HUDEP-2 (cell line): ENCODE data around the gene WSB1.
"Not testable (repeated sequence)": the region's sequence is repeated elsewhere in the genome, so short reads cannot be mapped to it uniquely, and the experiment has no call there.

Source experiments
- DNase-seq, 76 experiments: peaks; one replicate each; lab custom pipeline; 2025; ENCODE audit not compliant: unreplicated experiment in 76 of 76; lab: John Stamatoyannopoulos, UW

Gene WSB1

GRCh38 chr17:27315322-27315721, 21.4 kb downstream of the WSB1 start:
- DNase-seq = peak in 35 of 76 experiments; percentile 5 to 45 (median 21)

DNA sequence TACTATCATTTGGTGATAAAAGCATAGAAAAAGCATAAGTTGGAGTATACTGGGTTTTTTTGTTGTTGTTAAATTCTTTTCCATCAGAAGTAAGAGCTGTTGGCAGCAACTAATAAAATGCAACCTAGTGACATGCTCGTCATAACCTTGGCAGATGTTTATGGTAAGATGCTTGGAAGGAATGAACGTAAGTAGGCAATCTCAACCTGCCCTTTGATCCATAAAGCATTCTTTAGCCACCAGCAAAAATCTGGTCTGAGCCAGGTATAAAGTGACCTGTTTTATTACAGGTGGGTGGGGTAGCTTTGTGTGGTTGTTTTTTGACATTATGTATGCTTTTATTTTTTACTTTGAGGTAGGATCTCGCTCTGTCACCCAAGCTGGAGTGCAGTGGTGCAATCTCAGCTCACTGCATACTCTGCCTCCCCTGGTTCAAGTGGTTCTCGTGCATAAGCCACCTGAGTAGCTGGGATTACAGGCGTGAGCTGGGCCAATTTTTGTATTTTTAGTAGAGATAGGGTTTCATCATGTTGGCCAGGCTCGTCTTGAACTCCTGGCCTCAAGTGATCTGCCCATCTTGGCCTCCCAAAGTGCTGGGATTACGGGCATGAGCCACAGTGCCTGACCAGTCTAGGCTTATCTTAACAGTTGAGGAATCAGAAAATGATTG, 22.0 kb downstream of the WSB1 start:
- DNase-seq = no peak

- no peak for DNase-seq
Observed at GRCh38 chr17:27318228-27318627, 24.3 kb downstream of the WSB1 start.

DNA sequence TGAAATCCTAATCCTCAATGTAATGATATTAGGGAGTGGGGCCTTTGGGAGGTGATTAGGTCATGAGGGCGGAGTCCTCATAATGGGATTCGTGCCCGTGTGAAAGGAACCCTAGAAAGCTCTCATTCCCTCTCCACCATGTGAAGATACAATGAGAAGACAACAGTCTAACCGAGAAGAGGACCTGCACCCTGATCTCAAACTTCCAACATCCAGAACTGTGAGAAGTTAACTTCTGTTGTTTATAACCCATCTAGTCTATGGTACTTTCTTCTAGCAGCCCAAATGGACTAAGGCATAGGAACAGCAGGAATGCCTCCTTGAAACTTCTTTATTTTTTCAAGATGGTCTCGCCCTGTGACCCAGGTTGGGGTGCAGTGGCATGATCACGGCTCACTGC, 24.7 kb downstream of the WSB1 start:
- DNase-seq = no peak

DNA sequence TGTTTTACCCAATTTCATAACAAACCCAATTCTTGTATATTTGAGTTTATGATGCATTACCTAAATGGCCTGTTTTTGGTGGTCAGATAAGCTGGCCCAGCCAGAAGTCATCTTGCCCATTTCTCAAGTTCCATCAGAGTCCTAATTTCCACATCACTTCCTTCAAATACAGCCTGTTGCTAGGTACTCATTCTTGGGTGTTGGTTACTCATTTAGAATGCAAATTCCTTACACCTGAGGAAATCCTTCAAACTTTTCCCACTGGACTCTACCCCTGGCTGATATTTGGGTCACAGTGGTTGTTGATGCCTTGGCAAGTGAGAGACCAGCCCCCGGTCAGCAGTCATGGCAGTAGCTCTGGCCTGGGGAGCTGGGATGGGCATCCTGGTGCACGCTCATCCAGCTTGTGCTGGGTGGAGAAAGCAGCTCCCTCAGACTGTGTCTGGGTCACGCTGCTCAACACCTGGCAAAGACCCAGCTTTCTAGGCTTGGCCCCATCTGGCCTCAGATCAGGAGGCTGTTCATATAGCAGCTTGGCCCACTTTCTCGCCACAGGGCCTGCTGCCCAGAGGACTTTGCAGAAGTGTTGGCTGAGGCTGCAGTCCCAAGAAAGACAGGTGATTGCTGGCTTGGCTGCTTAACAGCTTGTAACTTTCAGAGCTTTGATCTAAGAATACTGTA, 25.8 kb downstream of the WSB1 start:
- peak in 73 of 76 experiments; percentile 17 to 87 (median 71) for DNase-seq

DNA sequence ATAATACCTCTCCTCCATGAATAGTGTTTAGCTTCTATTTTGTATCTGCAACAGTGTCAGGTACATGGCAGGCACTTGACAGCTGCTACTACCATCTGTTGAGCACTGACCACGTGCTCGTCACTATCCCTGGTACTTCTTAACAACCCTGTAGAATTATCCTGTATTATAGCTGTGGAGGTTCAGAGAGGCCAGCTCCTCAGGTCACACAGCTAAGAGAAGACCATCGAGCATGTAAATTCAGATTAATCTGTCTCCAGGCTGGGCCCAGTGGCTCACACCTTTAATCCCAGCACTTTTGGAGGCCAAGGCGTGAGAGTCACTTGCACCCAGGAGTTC, 26.3 kb downstream of the WSB1 start:
- DNase-seq = no peak

GRCh38 chr17:27321372-27321771, 27.5 kb downstream of the WSB1 start:
- no peak for DNase-seq

GRCh38 chr17:27322026-27322425, 28.1 kb downstream of the WSB1 start:
- DNase-seq = no peak

DNA sequence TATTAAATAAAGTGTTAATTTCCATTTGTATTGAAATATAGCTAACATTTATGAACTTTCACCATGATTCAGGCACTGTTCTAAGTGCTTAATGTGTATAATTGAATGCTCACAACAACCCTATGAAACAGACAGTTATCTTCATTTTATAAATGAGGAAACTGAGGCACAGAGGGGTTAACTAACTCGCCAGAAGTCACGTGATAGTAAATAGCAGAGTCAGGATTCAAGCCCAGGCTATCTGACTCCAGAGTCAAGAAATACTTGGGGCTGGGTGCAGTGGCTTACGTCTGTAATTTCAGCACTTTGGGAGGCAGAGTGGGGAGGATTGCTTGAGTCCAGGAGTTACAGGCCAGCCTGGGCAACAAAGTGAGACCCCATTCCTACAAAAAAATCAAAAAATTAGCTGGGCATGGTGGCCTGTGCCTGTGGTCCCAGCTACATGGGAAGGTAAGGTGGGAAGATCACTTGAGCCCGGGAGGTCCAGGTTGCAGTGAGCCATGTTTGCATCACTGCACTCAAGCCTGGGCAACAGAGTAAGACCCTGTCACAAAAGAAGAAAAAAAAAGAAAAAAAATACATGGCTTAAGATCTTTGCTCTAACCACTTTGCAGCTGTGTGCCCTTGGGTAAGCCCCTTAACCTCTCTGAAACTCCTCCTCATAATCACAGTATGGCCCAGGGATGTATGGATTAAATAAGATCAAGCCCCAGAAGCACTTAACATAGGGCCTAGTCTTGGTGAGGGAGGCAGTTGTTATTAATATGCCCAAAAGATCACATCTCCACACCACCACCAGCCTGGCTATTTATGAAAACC, 29.0 kb downstream of the WSB1 start:
- DNase-seq = no peak

DNA sequence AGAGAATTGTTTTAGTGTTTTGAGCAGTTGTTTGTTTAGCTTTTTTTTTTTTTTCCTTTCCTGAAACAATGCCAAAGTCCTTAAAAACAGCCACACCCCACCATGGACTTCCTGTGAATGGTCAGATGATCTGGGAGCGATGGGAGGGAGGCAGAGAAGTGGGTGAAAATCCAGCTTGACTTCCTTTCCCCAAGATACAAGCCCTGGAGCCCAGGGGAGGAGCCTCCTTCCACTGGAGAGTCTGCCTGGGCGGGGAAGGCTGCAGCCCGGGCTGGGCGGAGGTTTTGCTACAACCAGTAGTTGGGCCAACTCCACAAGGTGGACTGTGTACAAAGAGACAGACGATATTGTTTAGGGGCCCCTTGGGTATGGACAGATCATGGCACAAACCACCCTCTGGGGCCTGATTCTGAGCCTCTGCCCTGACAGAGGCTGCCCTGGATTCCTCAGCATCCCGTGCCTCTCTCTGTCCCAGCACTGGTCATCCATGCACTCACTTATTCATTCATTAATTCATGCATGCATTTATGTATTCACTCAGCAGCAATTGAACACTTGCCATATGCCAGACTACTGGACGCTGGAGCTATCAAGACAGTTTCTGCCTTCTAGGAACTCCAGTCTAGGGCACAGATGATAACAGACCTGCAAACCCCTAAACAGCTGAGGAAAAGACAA, 29.8 kb downstream of the WSB1 start:
- DNase-seq = peak in 49 of 76 experiments; percentile 2 to 54 (median 26)

DNA sequence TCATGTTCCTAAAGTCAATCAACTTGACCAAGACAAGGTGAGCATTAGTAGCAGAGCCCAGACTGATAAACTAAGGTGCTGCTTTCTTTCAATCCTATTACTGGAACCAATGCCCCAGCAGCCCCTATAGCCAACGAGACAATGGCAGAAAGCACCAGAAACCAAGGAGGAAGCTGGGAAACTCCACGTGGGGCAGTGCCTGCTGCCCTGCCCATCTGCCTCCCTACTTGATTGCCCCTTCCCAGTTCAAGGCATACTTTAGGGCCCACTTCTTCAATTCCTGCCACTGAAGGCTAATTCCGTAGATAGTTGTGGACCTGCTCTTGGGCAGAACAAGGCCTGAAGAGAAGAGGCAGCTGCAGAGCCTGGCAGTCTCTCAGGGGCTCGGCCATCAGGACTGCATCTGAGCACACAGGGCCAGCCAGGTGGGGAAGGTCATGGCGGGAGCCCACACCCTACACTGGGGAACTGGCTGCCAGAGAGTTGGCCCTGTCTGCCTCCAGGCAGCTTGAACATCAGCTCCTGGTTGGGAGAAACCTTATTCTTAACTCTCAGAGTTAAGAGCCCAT, 30.9 kb downstream of the WSB1 start:
- no peak for DNase-seq

GRCh38 chr17:27326051-27326450, 32.1 kb downstream of the WSB1 start:
- no peak for DNase-seq

- DNase-seq = no peak
Observed at GRCh38 chr17:27326585-27326984, 32.7 kb downstream of the WSB1 start.

DNA sequence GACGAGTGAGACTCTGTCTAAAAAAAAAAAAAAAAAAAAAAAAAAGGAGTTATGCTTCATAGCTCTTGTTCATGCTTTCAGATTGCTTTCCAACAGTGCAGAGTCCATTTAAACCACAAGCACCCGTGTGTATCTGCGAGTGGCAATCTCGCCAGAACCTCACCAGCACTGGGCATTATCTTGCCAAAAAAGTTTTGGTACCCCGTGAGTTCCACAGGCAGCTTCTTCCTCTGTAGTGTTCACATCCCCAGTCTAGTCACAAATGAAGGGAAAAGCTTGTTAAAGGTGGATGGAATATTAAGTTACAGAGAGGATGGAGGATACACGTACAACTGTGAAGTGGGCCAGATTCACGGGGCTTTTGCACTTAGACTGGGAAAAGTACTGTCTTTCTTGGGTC, 33.5 kb downstream of the WSB1 start:
- no peak for DNase-seq

DNA sequence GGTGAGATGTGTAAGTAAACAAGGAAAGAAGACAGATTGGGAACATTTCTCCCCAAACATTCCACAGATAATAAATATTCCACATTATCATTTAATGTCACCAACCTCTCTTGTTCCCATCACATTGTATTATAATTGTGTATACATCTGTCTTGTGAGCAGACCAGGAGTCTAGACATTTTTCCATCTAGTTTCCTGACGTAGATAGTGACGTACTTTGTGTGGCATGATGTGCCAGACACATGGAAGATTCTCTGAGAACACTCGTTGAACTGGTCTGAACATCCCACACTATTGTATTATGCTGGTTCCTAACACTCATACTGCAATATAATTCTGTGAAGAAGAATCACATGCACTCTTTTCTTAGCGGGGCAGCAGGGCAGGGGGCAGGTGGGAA, 34.0 kb downstream of the WSB1 start:
- no peak for DNase-seq

DNA sequence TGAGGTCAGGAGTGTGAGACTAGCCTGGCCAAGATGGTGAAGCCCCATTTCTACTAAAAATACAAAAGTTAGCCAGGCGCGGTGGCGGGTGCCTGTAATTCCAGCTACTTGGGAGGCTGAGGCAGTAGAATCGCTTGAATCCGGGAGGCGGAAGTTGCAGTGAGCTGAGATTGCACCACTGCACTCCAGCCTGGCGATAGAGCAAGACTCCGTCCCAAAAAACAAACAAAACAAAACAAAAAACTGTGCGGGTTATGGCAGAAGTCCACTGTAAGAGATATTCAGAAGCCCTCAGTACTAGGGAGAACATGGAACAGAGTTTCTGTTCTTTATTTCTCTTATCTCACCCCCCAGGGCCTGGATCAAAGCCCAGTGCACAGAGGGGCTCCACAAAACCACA, 34.8 kb downstream of the WSB1 start:
- not testable (repeated sequence) for DNase-seq

- no peak for DNase-seq
Observed at GRCh38 chr17:27329146-27329805, 35.4 kb downstream of the WSB1 start.

GRCh38 chr17:27332047-27332393, 38.1 kb downstream of the WSB1 start:
- no peak for DNase-seq

DNA sequence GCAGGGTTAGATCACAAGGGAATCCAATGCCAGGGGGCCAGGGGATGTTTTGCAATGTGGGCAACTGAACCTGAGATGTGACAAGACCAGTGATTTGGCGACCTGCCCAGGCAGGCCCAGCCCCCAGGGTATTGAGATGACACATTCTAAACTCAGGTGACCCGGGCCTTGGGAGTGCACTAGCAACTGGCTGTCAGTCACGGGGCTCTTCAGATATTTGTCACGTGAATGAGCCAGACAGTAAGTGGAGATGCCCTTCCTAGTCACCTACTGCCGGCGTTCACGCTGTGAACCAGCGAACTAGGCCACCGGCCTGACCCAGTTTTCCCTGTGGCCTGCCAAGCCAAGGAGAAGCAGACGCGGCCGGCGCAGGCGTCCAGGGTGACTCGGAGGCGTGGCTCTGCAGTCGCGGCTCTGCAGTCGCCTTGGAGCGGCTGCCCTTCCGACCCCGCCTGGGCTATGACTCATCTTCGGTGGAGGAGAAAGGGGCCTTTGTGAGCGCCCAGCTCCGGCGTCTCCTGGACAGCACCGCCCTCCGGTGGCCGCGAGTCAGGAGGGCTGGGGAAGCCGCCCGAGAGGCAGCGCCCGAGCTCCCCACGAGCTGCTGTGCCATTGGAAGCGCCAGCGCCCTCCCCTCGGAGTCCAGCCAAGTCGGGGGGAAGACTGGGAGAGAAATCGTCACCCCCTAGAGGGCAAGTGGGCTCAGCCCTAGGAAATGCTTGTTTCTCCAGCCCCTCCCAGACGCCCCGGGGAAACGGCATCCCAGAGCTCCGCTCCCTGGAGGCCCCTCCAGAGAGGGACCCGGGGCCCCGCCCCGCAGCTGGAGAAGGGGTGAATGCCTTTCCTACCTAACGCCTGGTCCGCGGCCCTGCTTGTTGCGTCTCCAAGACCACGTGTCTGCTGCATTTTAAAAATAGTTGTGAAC, 38.8 kb downstream of the WSB1 start:
- peak in 75 of 76 experiments; percentile 53 to 97 (median 94) for DNase-seq
